DMS114 treated with DMSO at 0.1 percent for 48 hours (cell line): ENCODE results near the gene STYX.
A peak's percentile ranks its signal among the peaks of the same experiment; 100 is the strongest.

ENCODE experiments used
- DNase-seq: peaks from one replicate; lab custom pipeline; 2025; ENCODE audit not compliant: unreplicated experiment; lab: John Stamatoyannopoulos, UW

Gene STYX

DNA sequence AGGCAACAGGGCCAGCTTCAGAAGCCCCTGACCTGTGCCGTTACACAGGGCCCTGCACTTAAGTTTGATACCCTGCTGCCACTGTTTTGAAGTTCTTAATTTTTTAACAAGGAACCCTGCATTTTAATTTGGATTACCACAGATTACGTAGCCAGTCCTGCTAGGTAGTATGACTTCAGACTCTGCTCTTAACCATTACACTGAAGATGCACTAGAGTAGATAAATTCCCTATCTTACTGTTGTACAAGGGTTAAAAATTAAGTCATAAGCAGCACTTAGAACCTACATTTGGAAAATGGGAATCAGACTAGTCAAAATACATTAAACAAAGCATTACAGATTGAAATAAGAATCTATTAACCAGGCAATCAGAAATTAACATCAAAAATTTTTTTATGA, 59.2 kb downstream of the STYX start:
- DNase-seq = no peak

DNA sequence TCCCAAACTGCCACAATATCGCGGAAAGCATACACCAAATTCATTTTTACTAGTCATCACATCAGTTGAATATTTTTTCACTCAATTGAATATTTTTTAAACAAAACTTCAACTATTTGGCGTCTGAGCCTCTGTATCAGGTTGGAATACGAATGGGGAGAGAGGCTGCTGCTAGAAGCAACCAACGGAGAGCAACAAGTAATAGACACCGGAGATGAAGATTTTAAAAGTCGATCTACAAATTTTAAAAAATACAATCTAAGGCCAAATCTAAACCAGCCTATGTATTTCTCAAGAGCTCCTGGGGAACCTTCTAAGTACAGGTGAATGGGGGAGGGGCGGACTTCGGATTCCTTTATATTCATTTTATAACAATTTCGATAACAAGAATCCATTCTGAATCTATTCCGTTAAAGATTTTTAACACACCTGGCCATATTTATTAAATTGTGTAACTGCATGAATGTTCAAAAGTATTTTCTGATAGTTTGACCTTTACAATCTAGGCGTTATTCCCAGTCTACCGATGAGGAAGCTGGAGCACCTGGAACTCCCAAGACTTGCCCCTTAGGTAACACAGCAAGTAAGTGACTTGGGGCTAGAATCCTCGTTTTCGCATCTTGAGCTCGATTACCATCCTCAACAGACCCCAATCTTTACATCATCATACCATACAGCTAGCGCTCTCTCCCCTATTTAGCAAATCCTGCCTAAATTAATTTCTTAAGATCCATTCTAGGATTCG, 60.2 kb downstream of the STYX start:
- DNase-seq = no peak

DNA sequence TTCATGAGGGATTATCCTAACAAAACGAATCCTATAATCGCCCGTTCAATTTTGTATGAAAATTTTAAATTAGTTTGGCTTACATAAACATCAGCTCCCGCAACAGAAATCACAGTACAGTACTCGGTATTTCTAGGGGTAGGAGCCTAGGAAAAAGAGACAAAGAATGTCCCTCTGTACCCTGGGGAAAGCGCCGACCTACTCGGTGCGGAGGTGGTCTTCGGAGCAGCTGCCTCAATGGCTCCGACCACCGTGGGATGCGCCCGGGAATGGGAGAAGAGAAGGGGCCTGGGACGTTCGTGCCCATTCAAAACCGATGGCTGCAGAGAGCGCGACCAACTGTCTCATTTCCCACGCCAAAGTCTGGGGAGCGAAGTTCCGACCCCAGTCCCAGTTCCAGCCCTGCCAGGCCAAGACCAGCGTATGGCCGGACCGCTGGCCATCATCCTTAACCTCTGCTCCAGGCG, 60.8 kb downstream of the STYX start:
- DNase-seq = no peak

DNA sequence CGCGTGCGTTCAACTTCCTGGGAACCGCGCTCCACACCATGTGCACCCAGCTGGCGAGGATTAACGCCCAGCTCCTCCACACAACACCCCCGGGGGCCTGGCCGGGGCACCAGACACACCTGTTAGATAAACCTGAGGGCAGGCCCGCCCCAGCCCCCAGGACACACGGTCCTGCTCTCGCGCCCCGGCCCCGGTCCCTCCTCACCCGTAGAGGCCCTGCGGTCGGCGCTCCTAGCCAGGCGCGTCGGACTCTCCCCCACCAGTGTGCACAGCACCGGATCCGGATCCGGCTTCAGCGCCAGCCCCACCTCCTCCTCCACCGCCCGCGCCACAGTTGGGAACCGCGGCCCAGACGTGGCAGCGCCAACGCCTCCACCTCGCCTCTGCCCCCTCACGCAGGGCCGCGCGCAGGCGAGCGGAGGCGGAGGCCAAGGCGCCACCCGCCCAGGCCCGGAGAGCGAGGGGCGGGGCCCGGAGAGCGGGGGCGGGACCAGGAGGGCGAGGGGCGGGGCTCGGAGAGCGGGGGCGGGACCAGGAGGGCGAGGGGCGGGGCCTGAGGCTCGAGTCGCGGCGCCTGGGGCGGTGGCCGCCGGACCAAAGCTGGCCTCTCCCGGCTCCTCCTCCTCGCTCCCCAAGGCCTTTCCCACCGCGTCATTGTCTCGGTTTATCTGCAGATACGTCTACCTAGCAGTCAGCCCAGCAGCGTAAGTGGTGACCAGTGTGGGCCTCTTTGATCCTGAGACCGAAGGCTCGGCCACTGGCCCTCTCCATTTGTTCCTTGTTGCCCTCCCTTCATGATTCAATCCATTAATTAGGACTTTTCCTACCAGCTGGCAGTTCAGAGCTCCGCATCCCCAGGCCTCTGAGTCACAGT, 61.5 kb downstream of the STYX start, which contains the start of gene GNPNAT1:
TSS of gene GNPNAT1 (minus strand) at position 385 of the 874 bp plus-strand sequence. CDS start 6,957 bp downstream, outside the sequence.
- peak; percentile 69 for DNase-seq

DNA sequence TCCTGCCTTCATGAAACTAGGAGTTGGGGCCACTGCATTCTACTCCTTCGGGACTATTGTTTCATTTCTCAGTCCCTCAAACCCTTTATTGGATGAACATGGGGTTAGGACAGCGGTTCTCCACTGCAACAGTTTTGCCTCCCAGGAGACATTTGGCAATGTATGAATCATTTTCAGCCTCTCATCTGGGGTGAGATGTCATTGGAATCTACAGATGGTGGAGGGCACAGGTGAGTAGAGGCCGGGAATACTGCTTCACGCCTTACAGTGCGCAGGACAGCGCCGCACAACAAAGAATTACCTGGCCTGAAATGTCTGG, 62.1 kb downstream of the STYX start:
- no peak for DNase-seq

DNA sequence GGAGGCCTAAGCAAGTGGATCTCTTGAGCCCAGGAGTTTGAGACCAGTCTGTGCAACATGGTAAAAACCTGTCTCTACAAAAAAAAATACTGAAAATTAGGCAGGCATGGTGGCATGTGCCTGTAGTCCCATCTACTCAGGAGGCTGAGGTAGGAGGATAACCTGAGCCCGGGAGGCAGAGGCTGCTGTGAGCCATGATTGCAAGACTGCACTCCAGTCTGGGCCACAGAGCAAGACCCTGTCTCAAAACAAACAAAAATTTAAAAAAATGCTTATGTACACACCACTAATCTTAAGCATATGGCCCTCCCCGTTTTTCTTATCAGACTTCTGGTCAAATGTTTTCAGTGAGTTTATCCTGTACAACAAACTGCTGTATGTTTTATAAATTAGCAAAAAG, 63.1 kb downstream of the STYX start:
- DNase-seq = no peak

DNA sequence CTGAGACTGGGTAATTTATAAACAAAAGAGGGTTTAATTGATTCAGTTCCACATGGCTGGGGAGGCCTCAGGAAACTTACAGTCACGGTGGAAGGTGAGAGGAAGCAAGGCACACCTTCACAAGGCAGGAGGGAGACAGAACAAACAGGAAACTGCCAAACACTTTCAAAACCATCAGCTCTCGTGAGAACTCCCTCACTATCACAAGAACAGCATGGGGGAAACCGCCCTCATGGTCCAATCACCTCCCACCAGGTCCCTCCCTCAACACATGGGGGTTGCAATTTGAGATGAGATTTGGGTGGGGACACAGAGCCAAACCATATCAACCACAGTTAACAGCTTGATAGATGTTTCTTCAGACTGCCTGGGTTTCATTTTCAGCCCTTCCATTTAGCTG, 67.7 kb downstream of the STYX start:
- no peak for DNase-seq

DNA sequence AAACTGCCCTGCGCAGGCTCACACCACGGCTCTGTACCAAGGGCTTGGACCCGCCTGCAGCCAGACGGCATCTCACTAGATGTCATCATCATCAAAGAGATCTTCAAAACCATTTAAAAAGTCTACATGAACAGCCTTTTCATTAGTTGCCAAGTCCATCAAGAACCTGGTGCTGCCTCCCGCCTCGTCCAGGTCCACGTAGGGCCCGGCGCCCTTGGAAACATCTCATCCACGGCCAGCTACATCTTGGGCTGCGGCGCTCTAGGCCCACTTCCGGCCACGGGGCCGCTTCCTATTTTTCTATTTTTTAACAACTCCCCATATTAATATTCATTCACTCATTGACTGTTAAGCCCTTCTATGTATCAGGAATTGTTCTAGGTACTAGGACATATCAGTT, 68.9 kb downstream of the STYX start:
- no peak for DNase-seq

DNA sequence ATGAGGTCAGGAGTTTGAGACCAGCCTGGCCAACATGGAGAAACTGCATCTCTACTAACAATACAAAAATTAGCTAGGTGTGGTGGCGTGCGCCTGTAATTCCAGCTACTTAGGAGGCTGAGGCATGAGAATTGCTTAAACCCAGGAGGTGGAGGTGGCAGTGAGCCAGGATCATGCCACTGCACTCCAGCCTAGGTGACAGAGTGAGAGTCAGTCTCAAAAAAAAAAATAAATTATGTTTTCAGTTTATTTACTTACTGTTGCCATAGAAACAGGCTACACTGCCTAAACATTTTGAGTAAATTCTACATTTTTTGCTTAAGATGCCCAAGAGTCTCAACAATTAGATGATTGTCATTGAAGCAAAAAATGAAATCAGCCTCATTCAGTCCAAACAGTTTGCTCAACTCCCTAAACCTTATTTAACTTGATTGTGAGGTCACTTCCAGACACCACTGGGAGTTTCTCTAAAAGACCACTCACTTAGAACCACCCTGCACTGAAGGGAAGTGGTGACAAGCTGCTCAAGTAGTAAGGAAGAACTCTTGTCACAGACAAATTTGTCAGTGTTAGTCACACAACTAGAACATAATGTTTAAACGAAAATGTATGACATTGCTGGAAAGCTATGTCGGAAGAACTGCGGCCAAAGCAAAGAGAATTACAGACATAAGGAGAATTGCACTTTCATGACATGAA, 71.2 kb downstream of the STYX start:
- DNase-seq = no peak

DNA sequence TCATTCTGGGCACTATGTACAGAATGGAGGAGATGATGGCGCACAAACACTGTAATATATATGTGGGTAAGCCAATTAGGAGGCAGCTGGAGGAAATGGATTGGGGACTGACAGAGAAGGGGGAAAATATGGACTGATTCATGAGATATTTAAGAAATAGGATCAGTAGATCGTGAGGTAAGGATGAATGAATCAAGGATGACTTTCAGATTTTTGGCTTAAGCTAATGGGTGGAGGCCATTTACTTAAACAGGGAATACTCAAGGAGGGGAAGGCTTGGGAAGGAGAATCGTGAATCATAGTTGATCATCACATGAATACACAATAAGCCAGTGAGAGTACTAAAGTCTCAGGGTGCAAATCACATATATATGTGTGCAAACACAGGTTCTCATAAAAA, 72.6 kb downstream of the STYX start:
- DNase-seq = no peak

DNA sequence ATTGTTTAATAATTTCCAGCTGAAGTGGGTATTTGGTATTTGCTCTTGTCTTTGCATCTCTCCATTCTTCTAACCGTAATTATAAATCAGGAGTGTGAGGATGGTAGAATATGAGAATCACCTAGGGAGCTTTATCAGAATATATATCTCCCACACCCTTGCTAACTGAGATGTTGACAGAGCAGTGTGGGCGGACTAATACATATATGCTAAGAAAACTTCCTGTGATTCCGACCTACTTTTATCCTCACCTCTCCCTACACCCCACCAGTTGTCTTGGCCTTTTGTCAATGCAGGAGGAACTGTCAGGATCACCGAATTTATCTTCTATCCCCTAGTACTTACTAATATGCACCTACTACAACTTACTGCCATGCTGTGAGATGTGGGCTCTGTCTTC, 76.1 kb downstream of the STYX start:
- DNase-seq = no peak

DNA sequence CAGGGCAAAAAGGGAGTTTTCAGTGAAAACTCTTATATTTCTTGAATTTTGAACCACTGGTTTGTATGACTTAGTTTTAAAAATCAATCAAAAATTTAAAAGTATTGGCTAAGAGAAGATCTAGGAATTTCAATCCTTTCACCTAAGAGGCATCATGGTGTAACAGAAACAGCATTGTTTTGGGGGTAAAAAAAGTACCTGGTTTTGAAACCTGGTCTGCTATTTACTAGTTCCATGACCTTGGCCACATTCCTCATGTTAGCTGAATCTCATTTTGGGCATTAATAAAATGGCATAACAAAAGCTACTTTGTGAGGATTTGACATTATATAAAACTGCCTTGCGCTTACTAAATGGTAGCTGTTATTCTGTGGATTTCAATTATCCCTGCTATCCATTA, 78.1 kb downstream of the STYX start:
- no peak for DNase-seq

DNA sequence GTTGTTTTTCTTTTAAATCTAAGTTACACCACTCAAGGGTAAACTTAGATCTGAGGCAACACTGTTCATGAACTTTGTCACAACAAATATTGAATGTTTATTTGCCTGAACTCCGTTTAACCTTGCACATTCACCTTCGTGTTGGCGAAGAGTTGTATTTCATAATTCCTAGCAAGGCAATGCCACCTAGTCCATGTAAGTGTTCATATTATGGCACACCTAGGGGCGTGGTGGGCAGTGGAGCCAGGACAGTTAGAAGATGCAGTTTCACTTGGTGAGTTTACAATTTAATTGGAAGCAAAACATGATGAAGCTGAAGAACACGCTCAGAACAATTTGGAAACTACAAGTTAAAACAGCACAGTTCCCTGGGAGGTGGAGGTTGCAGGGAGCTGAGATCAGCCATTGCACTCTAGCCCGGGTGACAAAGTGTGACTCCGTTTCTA, 91.9 kb downstream of the STYX start:
- DNase-seq = no peak

DNA sequence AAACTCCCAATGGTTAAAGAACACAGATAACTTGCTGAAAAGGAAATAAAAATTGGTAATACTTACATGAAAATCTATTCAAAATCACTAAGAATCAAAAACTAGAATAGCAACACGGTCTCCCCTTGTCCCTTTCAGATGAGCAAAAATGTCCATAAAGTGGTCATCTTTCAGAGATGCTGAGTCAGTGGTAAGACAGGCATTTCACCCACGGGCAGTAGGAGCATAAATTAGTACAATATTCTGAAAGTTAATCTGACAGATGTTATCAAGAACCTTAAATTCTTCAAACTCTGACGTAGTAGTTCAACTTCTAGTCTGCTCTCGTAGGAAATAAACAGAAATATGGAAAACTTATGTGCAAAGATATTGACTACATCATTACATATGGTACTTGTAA, 94.5 kb downstream of the STYX start:
- DNase-seq = no peak
